Retina (tissue), 1 donor: ENCODE results near the gene HS3ST3B1.

Source experiments
- DNase-seq: peaks from one replicate; pipeline ENCODE4 v3.0.0-alpha.2; 2016

HS3ST3B1 gene

DNA sequence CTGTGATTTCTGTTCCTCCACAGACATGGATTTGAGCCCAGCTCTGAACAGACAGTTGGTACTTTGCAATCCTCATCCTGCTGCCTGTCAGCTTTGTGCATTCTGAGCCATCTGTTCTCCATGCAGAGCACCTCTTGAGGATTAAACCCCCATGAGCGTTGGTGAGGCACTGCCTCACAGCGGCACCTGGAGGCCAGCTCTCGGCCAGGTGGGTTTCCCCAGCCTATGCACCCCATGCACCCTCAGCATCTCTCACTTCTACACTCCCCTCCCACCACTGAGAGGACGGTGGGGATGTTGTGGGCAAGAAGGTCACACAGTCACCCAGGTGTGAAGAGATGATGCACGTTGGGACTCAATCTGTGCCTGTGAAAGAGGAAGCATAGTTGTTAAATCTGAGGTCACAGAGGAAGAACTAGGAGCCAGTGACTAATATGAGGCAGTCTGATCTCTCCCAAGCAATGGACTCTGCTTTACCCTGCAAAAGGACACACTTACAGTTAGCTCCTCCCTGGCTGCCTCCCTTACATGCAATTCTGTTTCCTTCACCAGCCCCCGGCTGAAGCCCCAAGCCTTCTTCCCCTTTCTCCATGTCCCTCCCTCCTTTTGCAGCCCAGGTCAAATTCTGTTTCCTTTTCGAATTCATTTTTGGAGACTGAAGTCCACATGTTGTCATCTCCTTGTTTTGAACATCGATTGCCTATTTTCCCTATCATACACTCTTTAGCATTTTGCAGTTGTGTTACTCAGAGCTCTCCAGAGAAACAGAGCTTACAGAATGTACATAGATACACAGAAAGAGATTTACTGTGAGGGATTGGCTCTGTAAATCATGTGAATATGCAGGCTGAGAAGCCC lies 58.5 kb downstream of the HS3ST3B1 start:
- no peak for DNase-seq

DNA sequence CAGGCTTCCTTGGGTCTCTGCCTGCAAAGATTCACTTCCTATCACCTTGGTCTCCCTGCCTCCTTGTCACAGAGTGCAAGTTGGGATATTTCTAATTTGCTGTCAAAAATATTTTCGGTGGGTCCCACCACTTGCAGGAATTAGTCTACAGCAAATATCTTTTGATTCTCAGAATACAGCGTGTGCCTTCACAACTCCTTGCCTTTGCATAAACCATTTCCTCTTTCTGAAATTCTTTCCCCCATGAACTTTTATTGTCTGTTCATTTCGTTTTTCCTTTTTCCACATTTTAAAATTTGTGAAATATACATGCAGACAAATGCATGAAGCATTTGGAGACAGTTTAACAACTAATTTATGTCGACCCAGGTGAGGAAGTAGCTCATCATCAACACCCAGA lies 60.0 kb downstream of the HS3ST3B1 start:
- no peak for DNase-seq

GRCh38 chr17:14361470-14361869 lies 60.6 kb downstream of the HS3ST3B1 start:
- no peak for DNase-seq

GRCh38 chr17:14361945-14362508 lies 61.1 kb downstream of the HS3ST3B1 start:
- DNase-seq = no peak

DNA sequence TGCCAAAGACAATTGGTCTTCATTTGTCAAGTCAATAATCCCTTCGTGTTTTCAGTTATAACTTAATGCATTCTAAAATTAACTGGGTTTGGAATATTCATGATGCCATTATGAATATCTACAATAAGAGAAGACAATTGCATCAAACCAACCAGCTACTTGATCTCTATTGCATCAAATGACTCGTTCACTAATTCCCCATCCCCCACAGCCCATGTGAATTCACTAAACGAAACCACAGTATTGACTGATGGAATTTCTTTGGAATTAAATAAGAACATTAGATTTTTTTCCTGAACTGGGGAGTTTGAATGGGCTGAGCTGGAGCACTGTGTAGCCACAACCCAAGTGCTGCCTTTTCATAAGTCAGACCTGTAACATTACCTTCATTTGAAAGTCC lies 65.3 kb downstream of the HS3ST3B1 start:
- DNase-seq = no peak

DNA sequence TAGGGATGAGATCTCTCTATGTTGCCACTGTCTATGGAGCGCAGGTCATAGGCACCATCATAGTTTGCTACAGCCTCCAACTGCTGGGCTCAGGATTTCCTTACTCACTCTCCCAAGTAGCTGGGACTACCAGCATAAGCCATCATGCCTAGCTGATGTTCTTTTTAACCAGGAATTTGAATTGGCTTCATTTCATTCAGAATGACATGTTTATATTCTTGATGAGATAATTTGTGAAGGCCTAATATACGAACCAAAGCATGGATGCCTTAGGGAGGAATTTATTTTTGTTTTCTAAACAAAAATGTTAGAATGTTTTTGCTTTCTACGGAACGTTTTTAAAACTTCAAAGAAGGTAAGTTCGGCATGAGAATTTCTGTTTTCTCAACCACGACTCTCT lies 71.6 kb downstream of the HS3ST3B1 start:
- DNase-seq = no peak

DNA sequence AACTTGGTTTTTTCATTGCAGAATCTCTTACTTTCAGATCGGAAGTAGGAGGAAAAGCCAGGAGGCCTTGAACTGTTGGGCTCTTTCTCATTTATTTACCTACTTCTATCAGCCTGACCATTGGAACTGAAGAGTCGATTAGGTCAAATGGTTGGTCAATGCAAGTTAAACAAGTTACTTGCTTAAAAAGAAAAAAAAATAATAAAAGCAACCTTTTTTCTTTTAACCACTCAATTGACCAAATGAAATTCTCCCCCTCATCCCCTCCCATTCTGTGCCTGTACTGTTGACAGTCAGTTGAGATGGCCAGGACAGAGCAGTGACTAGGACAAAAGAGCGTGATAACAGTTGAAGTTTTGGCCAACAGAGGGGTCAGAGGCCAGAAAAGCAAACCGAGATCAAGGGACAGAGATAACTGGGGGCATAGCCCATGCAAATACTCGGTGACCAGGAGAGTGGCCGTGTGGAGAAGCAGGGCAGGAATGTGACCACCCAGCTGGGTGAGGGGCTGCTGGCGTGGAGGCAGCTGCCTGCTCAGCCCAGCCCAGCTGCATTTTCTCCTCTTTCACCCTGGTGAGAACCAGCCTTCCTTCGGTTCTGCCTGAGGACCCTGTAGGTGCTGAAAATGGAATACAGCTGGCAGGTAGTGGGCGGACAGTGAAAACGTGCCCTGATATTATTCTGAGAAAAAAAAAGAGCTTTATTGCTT lies 72.2 kb downstream of the HS3ST3B1 start:
- no peak for DNase-seq

DNA sequence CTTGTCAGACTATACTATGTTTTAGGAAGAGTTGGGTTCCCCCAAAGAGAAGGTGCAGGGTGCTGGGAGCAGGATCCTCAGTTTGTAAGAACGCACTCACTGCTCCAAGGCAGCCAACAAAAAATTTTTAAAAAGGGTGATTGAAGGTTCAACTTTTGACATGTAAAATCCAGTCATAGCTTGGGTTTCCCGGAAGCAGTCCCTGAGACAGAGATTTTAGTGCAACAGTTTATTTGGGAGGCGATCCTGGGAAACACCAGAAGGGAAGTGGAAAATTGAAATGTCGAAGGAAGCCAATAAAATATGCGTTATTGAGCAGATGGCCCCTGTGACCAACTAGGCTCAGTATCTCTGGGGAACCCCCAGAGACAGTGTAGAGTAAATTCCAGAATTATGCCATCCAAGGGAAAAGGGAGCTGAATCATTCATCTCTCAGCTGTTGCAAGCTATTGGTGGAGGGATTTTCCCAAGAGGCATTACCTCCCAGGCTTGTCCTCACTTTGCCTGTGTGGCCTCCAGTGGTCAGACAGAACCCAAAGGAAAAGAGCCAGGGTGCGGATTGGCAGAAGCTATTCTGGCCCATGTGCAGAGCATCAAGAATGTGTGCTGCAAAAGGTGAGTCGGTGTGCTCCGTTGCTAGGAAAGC lies 72.9 kb downstream of the HS3ST3B1 start:
- DNase-seq = peak; percentile 21

GRCh38 chr17:14374268-14374667 lies 73.4 kb downstream of the HS3ST3B1 start:
- no peak for DNase-seq

- DNase-seq = no peak
Measured at GRCh38 chr17:14376666-14377065, 75.8 kb downstream of the HS3ST3B1 start.

DNA sequence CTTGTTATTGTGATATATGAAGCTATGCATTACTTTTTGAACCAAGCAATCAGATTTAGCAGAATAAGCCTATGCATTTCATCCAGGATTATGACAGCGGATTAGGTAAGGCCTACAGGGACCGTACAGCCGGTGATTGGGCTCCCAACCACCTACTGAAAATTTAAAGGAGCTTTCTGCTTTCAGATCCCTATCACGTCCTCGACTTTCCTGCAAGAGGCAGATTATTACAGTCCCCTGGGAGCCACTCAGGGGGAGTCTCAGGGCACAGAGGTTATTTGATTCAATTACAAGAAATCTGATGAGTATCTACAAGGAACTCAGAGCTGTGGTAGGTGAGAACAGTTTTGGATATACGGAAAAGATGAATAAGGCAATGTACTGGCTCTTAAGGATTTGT lies 80.7 kb downstream of the HS3ST3B1 start:
- DNase-seq = no peak

DNA sequence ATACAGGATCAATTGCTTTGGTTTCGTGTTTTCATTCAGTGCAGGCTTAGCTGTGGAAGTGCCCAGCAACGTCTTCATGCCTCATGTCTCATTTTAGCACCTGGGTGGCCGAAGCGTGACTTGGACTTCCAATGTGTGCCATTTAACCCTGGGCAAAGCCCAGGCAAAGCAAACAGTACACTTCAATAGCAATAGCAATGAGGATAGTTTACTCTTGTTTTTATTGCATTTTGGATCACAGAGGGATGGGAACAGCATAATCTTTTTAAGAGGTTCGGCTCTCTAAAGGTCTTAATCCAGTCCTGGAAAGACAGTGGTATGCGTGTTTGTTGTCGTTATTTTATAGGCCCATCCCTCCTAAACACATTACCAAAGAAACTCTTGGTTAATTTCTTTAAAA lies 86.2 kb downstream of the HS3ST3B1 start:
- no peak for DNase-seq

- DNase-seq = no peak
Measured at GRCh38 chr17:14389681-14390080, 88.8 kb downstream of the HS3ST3B1 start.

DNA sequence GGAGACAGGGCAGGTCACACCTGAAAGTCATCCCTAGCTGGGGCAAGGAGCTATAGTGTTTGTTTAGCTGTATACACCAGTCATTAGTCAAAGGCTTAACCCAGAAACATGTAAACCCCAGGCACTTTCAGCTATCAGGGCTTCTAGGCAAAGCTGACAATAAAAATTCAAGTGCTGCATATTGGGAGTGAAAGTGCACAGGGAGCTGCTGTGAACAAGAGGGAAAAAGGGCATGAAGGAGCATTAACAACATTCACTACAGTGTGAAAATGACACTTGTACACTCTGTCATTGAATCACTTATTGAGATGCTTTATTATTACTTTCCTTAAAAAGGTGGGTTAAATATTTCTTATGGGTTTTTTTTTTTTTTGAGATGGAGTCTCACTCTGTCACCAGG lies 92.8 kb downstream of the HS3ST3B1 start:
- DNase-seq = no peak

DNA sequence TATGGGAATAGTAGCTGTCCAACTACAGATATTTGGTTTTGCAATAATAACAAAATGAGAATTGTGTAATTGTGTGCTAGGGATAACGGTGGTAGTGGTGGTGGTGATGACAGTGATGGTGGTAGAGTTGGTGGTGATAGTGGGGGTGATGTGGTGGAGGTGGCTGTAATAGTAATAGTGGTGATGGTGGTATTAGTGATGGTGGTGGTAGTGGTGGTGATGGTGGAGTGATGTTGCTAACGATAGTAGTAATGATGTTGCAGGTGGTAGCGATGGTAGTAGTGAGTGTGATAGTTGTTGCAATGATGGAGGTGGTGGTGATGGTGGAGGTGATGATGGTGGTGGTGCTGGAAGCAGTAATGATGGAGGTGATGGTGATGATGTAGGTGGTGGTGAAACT lies 94.4 kb downstream of the HS3ST3B1 start:
- no peak for DNase-seq

- DNase-seq = no peak
Measured at GRCh38 chr17:14396547-14396946, 95.7 kb downstream of the HS3ST3B1 start.

DNA sequence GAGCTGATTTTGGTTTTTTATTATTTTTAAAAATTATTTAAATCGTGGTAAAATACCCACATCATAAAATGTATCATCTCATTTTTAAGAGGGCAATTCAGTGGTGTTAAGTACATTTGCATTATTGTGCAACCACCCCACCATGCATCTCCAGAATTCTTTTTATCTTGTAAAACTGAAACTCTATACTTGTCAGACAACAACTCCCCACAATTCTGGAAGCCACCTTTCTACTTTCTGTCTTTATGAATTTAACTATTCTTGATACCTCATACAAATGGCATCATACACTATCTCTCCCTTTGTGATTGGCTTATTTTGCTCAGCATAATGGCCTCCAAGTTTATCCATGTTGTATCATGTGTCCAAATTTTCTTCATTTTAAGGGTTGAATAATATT lies 97.9 kb downstream of the HS3ST3B1 start:
- DNase-seq = no peak
